Uterus (tissue), 4 donors: Measurements from ENCODE around the gene PLXNC1. TPM values are rescaled to one million over a fixed set of nuclear protein-coding genes. Genes with fewer than 3 reads are reported as not detected.

Experiments used
- DNase-seq, 2 donors: peaks; one replicate each; pipeline ENCODE4 v3.0.0-alpha.2; 2019 to 2020
- H3K27ac ChIP-seq, 2 donors: fragments of 200-600 bp; sonication (generic); 1 replicate in 1 of 2; 2 replicates in 1 of 2; pipeline ENCODE4 v1.5.1; 2016 to 2018
- H3K27me3 ChIP-seq, 2 donors: fragments of 200-600 bp; sonication (generic); one replicate each; pipeline ENCODE4 v1.5.1; 2018 to 2019; ENCODE audit warnings: control low read depth in 1 of 2
- H3K36me3 ChIP-seq, 2 donors: fragments of 200-600 bp; sonication (generic); one replicate each; pipeline ENCODE4 v1.5.1; 2019; ENCODE audit warnings: control low read depth in 1 of 2
- H3K4me1 ChIP-seq, 2 donors: fragments of 200-600 bp; sonication (generic); one replicate each; pipeline ENCODE4 v1.5.1; 2018 to 2019; ENCODE audit warnings: control low read depth in 1 of 2
- H3K4me3 ChIP-seq, 2 donors: fragments of 200-600 bp; sonication (generic); 1 replicate in 1 of 2; 2 replicates in 1 of 2; pipeline ENCODE4 v1.5.1; 2018 to 2019; ENCODE audit warnings: mild to moderate bottlenecking in 1 of 2
- H3K9me3 ChIP-seq, 2 donors: fragments of 200-600 bp; sonication (generic); one replicate each; pipeline ENCODE4 v1.5.1; 2019; ENCODE audit warnings: control low read depth in 1 of 2
- CTCF ChIP-seq, 4 experiments: fragments of 200-600 bp in 2 of 4; fragments of 450-650 bp in 2 of 4; sonication (generic) in 2 of 4; IDR thresholded peaks; one replicate each; pipeline ENCODE4 v1.5.1; 2016 to 2019; ENCODE audit warnings: antibody characterized with exemption in 4 of 4, mild to moderate bottlenecking in 2 of 4, moderate library complexity in 1 of 4
- POLR2A ChIP-seq, 2 donors: fragments of 450-650 bp; IDR thresholded peaks; one replicate each; pipeline ENCODE4 v1.6.1; 2016; ENCODE audit warnings: antibody characterized with exemption in 2 of 2, mild to moderate bottlenecking in 1 of 2, moderate library complexity in 1 of 2
- intact Hi-C: fragments of 100-400 bp; cut with DNase I; formaldehyde crosslinking; loops from one replicate; pipeline ENCODE4 v1.15.1; 2023; ENCODE audit warnings: low total_unique reads
- total RNA-seq, 4 donors: library from RNA; depleted of rRNA in 3 of 4; stranded (reverse); fragments of >200 nt in 3 of 4; gene quantifications; one replicate each; pipeline versions ENCODE4 v1.1.0 to v1.2.4, GENCODE V29; 2014 to 2023
- donor health status: DM: yes; HTN: yes; CAD: no.

PLXNC1 gene
- total RNA-seq, 4 donors from 2014 or later = 11.6 to 23.8 (median 16.3) TPM

GRCh38 chr12:94222351-94223084 lies 74.1 kb downstream of the PLXNC1 start:
- Histone ChIP-seq H3K27ac (no peak overlapping the region), H3K36me3 (no peaks in the 10 kb centered on the region), H3K4me1 (no peaks in the 10 kb centered on the region), H3K9me3 (no peaks in the 10 kb centered on the region), H3K27me3 (no peaks in the 10 kb centered on the region), H3K4me3 (no peak overlapping the region)
- TF ChIP-seq POLR2A (IDR thresholded peaks at IDR 0.05) = no peak
- no peak for TF ChIP-seq CTCF (IDR thresholded peaks at IDR 0.05)
- DNase-seq = no peak
- intact Hi-C loops = no loop called here

- no peak for DNase-seq
- no peaks in the 10 kb centered on the region for H3K4me1 ChIP-seq
- H3K27me3 ChIP-seq = no peaks in the 10 kb centered on the region
- intact Hi-C loops = no loop called here
- no peaks in the 10 kb centered on the region for H3K36me3 ChIP-seq
- no peak overlapping the region for H3K27ac ChIP-seq
- no peaks in the 10 kb centered on the region for H3K9me3 ChIP-seq
- TF ChIP-seq POLR2A (IDR thresholded peaks at IDR 0.05) (no peak), CTCF (IDR thresholded peaks at IDR 0.05) (no peak)
- no peak overlapping the region for H3K4me3 ChIP-seq
These were observed 75.5 kb downstream of the PLXNC1 start for GRCh38 chr12:94223842-94224241.

DNA sequence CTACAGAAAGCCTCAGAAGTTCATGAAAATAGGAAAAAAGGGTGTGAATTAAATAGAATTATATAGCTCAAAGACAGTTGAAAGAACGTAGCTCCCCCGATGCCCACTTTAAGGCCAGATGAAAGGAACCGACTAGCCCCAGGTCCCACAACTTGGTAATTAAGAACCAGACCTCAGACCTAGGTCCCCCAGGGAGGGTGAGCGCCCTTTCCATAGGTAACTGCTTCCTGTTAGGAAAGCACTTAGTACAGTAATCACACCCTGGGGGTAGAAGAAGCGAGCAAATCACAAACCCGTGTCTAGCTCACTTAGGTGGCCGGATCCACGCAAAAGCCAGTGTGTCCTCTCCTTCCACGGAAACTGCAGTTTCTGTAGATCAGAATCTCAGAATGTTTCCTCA lies 77.1 kb downstream of the PLXNC1 start:
- no peak for TF ChIP-seq POLR2A (IDR thresholded peaks at IDR 0.05)
- TF ChIP-seq CTCF (IDR thresholded peaks at IDR 0.05) = no peak
- H3K36me3 ChIP-seq = no peaks in the 10 kb centered on the region
- H3K9me3 ChIP-seq = no peaks in the 10 kb centered on the region
- intact Hi-C loops = no loop called here
- no peaks in the 10 kb centered on the region for H3K27me3 ChIP-seq
- H3K4me1 ChIP-seq = no peaks in the 10 kb centered on the region
- H3K27ac ChIP-seq = no peak overlapping the region
- DNase-seq = no peak
- no peak overlapping the region for H3K4me3 ChIP-seq

DNA sequence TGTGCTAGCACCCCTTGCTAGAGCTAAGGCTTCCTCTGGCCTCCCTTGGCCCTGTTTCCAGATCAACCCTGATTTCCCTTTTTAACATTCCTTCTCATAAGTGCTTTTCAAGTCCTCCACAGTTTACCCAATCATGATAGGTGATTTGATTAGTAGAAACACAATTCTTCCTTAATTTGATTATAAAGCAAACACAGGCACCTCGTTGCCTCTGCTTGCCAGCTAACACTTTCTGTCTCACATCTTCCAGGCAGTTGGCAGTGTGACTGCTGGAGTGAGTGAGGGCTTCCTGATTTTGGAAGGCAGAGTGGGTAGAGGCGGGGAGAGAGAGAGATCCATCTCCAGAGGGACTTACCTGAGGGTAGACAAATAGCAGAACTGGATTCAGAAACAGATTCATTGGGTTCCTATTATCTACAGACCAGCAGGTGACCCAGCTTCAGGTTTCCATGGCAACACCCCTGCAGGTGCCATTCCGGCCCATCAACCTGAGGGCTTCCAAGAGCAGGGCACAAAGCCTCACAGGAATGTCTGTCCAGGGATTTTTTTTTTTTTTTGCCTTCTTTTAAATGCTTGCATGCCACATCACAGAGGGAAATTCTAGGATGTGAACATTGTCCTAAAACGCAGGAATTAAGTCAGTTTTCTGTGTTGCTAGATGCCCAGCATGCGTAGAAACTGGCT lies 77.7 kb downstream of the PLXNC1 start:
- no peak overlapping the region for H3K27ac ChIP-seq

More for the DNA sequence above, 77.7 kb downstream of the PLXNC1 start:
- H3K9me3 ChIP-seq = no peaks in the 10 kb centered on the region
- intact Hi-C loops = no loop called here
- H3K27me3 ChIP-seq = no peaks in the 10 kb centered on the region
- no peak for DNase-seq
- H3K4me3 ChIP-seq = no peak overlapping the region
- H3K4me1 ChIP-seq = no peaks in the 10 kb centered on the region
- H3K36me3 ChIP-seq = no peaks in the 10 kb centered on the region
- TF ChIP-seq POLR2A (IDR thresholded peaks at IDR 0.05) (no peak), CTCF (IDR thresholded peaks at IDR 0.05) (no peak)
